H1 (cell line): ENCODE measurements around the gene ZNF366. TPM values are rescaled to one million over a fixed set of nuclear protein-coding genes. Genes with fewer than 3 reads are reported as not detected.

Experiments
- EGR1 ChIP-seq: IDR thresholded peaks from 2 replicates; pipeline ENCODE4 v1.6.1; 2011; ENCODE audit warnings: low read depth, low read length, borderline replicate concordance
- TCF12 ChIP-seq: IDR thresholded peaks from 2 replicates; pipeline ENCODE4 v1.6.1; 2011; ENCODE audit warnings: low read depth, mild to moderate bottlenecking, low read length
- polyA plus RNA-seq, 7 experiments: library from polyadenylated mRNA; depleted of rRNA in 3 of 7; stranded (reverse) in 5 of 7; unstranded in 2 of 7; fragments of >200 nt in 5 of 7; fragments of 200-250 nt in 2 of 7; gene quantifications; 1 replicate in 5 of 7; 2 replicates in 1 of 7; 4 replicates in 1 of 7; pipeline versions ENCODE4 v1.2.1 to v1.2.3, GENCODE V29; 2011 to 2013; ENCODE audit warnings: missing spikeins in 2 of 7, mixed read lengths in 2 of 7
- total RNA-seq: library from RNA; stranded (reverse); fragmentation: NEBNext Ultra II Directional; extraction: Animal tissue kit (Norgen Biotek cat#: 25700); gene quantifications from 2 replicates; pipeline ENCODE4 v1.2.1, GENCODE V29; 2021

The ZNF366 gene
- total and polyA plus RNA-seq, 2 of the 8 experiments (the other 6 are each of a cell fraction or from before 2014, with no cell fraction given), result not detected

- TF ChIP-seq EGR1, result no peak
- TF ChIP-seq TCF12, result no peak
Observed at GRCh38 chr5:72436796-72437471, 70.3 kb downstream of the ZNF366 start (continued).
